HG02571 (cell line): ENCODE measurements around the gene CDR2.
"Not testable (repeated sequence)": the region's sequence is repeated elsewhere in the genome, so short reads cannot be mapped to it uniquely, and the experiment has no call there.

Experiments used
- ATAC-seq: cut with Tn5 transposase; IDR thresholded peaks from one replicate; pipeline ENCODE4 v1.9.1; 2021; ENCODE audit warnings: mild to moderate bottlenecking, moderate library complexity; ENCODE audit not compliant: unreplicated experiment

Gene CDR2

GRCh38 chr16:22375963-22376640 is 1.7 kb upstream of the CDR2 start:
- no peak for ATAC-seq

GRCh38 chr16:22375117-22375962 is 921 bp upstream of the CDR2 start:
- no peak for ATAC-seq

GRCh38 chr16:22373662-22374310 is 633 bp downstream of the CDR2 start:
- peak; percentile 21 for ATAC-seq

- no peak for ATAC-seq
These were observed 1.3 kb downstream of the CDR2 start for GRCh38 chr16:22372882-22373661.

- ATAC-seq, result no peak
These were observed 4.2 kb downstream of the CDR2 start for GRCh38 chr16:22370038-22370820.

GRCh38 chr16:22369221-22369811 is 5.1 kb downstream of the CDR2 start:
- no peak for ATAC-seq

- ATAC-seq, result not testable (repeated sequence)
These were observed 6.1 kb downstream of the CDR2 start for GRCh38 chr16:22368200-22368826.

GRCh38 chr16:22366889-22367288 is 7.5 kb downstream of the CDR2 start:
- no peak for ATAC-seq

- no peak for ATAC-seq
These were observed 8.0 kb downstream of the CDR2 start for GRCh38 chr16:22366371-22366770.

GRCh38 chr16:22364241-22364640 is 10.2 kb downstream of the CDR2 start:
- ATAC-seq, result no peak

- ATAC-seq, result no peak
These were observed 13.3 kb downstream of the CDR2 start for GRCh38 chr16:22360963-22361659.

- ATAC-seq, result no peak
These were observed 14.7 kb downstream of the CDR2 start for GRCh38 chr16:22359679-22360078.

- ATAC-seq, result no peak
These were observed 16.4 kb downstream of the CDR2 start for GRCh38 chr16:22358000-22358399.

GRCh38 chr16:22357635-22357971 is 16.8 kb downstream of the CDR2 start:
- no peak for ATAC-seq

GRCh38 chr16:22356930-22357634 is 17.3 kb downstream of the CDR2 start:
- no peak for ATAC-seq

- ATAC-seq, result no peak
These were observed 18.9 kb downstream of the CDR2 start for GRCh38 chr16:22355487-22355908.

GRCh38 chr16:22353933-22354541 is 20.4 kb downstream of the CDR2 start:
- ATAC-seq, result no peak
